BLaER1 (cell line): Measurements from ENCODE around the gene TTLL12.
A peak's percentile ranks its signal among the peaks of the same experiment; 100 is the strongest.

Source experiments
- H3K27ac ChIP-seq: shearing (Covaris generic); formaldehyde crosslinking; 2 replicates; pipeline ENCODE4 v1.8.1; 2022
- H3K27me3 ChIP-seq: shearing (Covaris generic); formaldehyde crosslinking; 2 replicates; pipeline ENCODE4 v1.8.1; 2022
- H3K36me3 ChIP-seq: shearing (Covaris generic); formaldehyde crosslinking; 2 replicates; pipeline ENCODE4 v1.8.1; 2022
- H3K4me1 ChIP-seq: shearing (Covaris generic); formaldehyde crosslinking; 2 replicates; pipeline ENCODE4 v1.8.1; 2022
- H3K4me2 ChIP-seq: shearing (Covaris generic); formaldehyde crosslinking; 2 replicates; pipeline ENCODE4 v1.8.1; 2022
- H3K4me3 ChIP-seq: shearing (Covaris generic); formaldehyde crosslinking; 2 replicates; pipeline ENCODE4 v1.8.1; 2022
- H3K9ac ChIP-seq: shearing (Covaris generic); formaldehyde crosslinking; 2 replicates; pipeline ENCODE4 v1.8.1; 2022
- H3K9me3 ChIP-seq: shearing (Covaris generic); formaldehyde crosslinking; 2 replicates; pipeline ENCODE4 v1.8.1; 2022
- H4K20me1 ChIP-seq: shearing (Covaris generic); formaldehyde crosslinking; 2 replicates; pipeline ENCODE4 v1.8.1; 2022
- Cebpa-rat ChIP-seq: shearing (Covaris generic); IDR thresholded peaks from 2 replicates; pipeline ENCODE4 v1.8.1; 2022

TTLL12 gene

GRCh38 chr22:43177479-43177878, 9.5 kb downstream of the TTLL12 start:
- Histone ChIP-seq H3K9ac (no peak overlapping the region), H3K4me1 (peaks cover 8% of the 10 kb centered on the region), H3K27ac (no peak overlapping the region), H3K4me2 (no peak overlapping the region), H3K9me3 (no peaks in the 10 kb centered on the region), H3K4me3 (no peak overlapping the region), H3K36me3 (peaks cover 97% of the 10 kb centered on the region), H4K20me1 (peaks cover 28% of the 10 kb centered on the region), H3K27me3 (no peaks in the 10 kb centered on the region)
- no peak for TF ChIP-seq Cebpa-rat

- Histone ChIP-seq H3K4me1 (peaks cover 21% of the 10 kb centered on the region), H4K20me1 (peaks cover 22% of the 10 kb centered on the region)
Measured at GRCh38 chr22:43176090-43176489, 10.8 kb downstream of the TTLL12 start.

GRCh38 chr22:43174941-43175531, 11.9 kb downstream of the TTLL12 start:
- Histone ChIP-seq H3K9ac (no peak overlapping the region), H3K27me3 (no peaks in the 10 kb centered on the region), H3K4me2 (no peak overlapping the region), H3K4me3 (no peak overlapping the region), H3K9me3 (no peaks in the 10 kb centered on the region), H3K27ac (no peak overlapping the region), H3K4me1 (peaks cover 29% of the 10 kb centered on the region), H4K20me1 (peaks cover 15% of the 10 kb centered on the region; the same call in 1 of the 2 replicates), H3K36me3 (peaks cover 97% of the 10 kb centered on the region)
- TF ChIP-seq Cebpa-rat, result no peak

More at GRCh38 chr22:43176090-43176489, 10.8 kb downstream of the TTLL12 start:
- peak overlapping the region; percentile 28; the same call in 1 of the 2 replicates for H3K4me2 ChIP-seq
- TF ChIP-seq Cebpa-rat, result no peak
- H3K9me3 ChIP-seq, result no peaks in the 10 kb centered on the region
- H3K4me3 ChIP-seq, result no peak overlapping the region
- H3K9ac ChIP-seq, result no peak overlapping the region
- peaks cover 97% of the 10 kb centered on the region for H3K36me3 ChIP-seq
- no peak overlapping the region for H3K27ac ChIP-seq
- no peaks in the 10 kb centered on the region for H3K27me3 ChIP-seq

- Histone ChIP-seq H3K4me1 (peaks cover 35% of the 10 kb centered on the region), H4K20me1 (peaks cover 9% of the 10 kb centered on the region; the same call in 1 of the 2 replicates), H3K9me3 (no peaks in the 10 kb centered on the region), H3K4me2 (no peak overlapping the region), H3K27me3 (no peaks in the 10 kb centered on the region), H3K36me3 (peaks cover 97% of the 10 kb centered on the region), H3K27ac (no peak overlapping the region), H3K4me3 (no peak overlapping the region), H3K9ac (no peak overlapping the region)
- no peak for TF ChIP-seq Cebpa-rat
Measured at GRCh38 chr22:43173976-43174720, 12.8 kb downstream of the TTLL12 start.

- Histone ChIP-seq H3K27ac (no peak overlapping the region), H3K9ac (no peak overlapping the region), H3K4me2 (no peak overlapping the region), H3K4me3 (no peak overlapping the region), H3K27me3 (no peaks in the 10 kb centered on the region), H3K4me1 (peaks cover 41% of the 10 kb centered on the region), H3K9me3 (no peaks in the 10 kb centered on the region), H3K36me3 (peaks cover 97% of the 10 kb centered on the region), H4K20me1 (peaks cover 9% of the 10 kb centered on the region; the same call in 1 of the 2 replicates)
- no peak for TF ChIP-seq Cebpa-rat
Measured at GRCh38 chr22:43173566-43173965, 13.4 kb downstream of the TTLL12 start.

- no peaks in the 10 kb centered on the region for H3K9me3 ChIP-seq
- 0 out of 2 replicates have a peak overlapping the region, but pooled peaks have one; percentile 10 for H3K9ac ChIP-seq
- H3K27me3 ChIP-seq, result no peaks in the 10 kb centered on the region
- TF ChIP-seq Cebpa-rat, result no peak
- H3K27ac ChIP-seq, result no peak overlapping the region
- H3K36me3 ChIP-seq, result peaks cover 100% of the 10 kb centered on the region
- H3K4me3 ChIP-seq, result no peak overlapping the region
- H4K20me1 ChIP-seq, result peaks cover 9% of the 10 kb centered on the region; the same call in 1 of the 2 replicates
- peaks cover 44% of the 10 kb centered on the region for H3K4me1 ChIP-seq
- no peak overlapping the region for H3K4me2 ChIP-seq
Measured at GRCh38 chr22:43172191-43172590, 14.7 kb downstream of the TTLL12 start.

- Histone ChIP-seq H3K9ac (0 out of 2 replicates have a peak overlapping the region, but pooled peaks have one; percentile 10), H3K27me3 (no peaks in the 10 kb centered on the region), H3K9me3 (no peaks in the 10 kb centered on the region), H4K20me1 (peaks cover 9% of the 10 kb centered on the region; the same call in 1 of the 2 replicates), H3K4me1 (peaks cover 47% of the 10 kb centered on the region), H3K36me3 (peaks cover 100% of the 10 kb centered on the region), H3K4me2 (peak overlapping the region; percentile 44), H3K27ac (0 out of 2 replicates have a peak overlapping the region, but pooled peaks have one; percentile 11), H3K4me3 (no peak overlapping the region)
- no peak for TF ChIP-seq Cebpa-rat
Measured at GRCh38 chr22:43171607-43172006, 15.3 kb downstream of the TTLL12 start.

- H3K9ac ChIP-seq, result no peak overlapping the region
- peaks cover 9% of the 10 kb centered on the region; the same call in 1 of the 2 replicates for H4K20me1 ChIP-seq
- no peak for TF ChIP-seq Cebpa-rat
- H3K4me1 ChIP-seq, result peaks cover 47% of the 10 kb centered on the region
- no peaks in the 10 kb centered on the region for H3K9me3 ChIP-seq
- H3K36me3 ChIP-seq, result peaks cover 100% of the 10 kb centered on the region
- peak overlapping the region; percentile 44 for H3K4me2 ChIP-seq
- 0 out of 2 replicates have a peak overlapping the region, but pooled peaks have one; percentile 11 for H3K27ac ChIP-seq
- H3K27me3 ChIP-seq, result no peaks in the 10 kb centered on the region
- H3K4me3 ChIP-seq, result no peak overlapping the region
Measured at GRCh38 chr22:43171019-43171491, 15.9 kb downstream of the TTLL12 start.

- Histone ChIP-seq H4K20me1 (peaks cover 13% of the 10 kb centered on the region), H3K4me1 (peaks cover 53% of the 10 kb centered on the region), H3K9me3 (no peaks in the 10 kb centered on the region), H3K9ac (no peak overlapping the region), H3K27ac (no peak overlapping the region), H3K4me3 (no peak overlapping the region), H3K36me3 (peaks cover 91% of the 10 kb centered on the region), H3K4me2 (no peak overlapping the region), H3K27me3 (no peaks in the 10 kb centered on the region)
- no peak for TF ChIP-seq Cebpa-rat
Measured at GRCh38 chr22:43170131-43170480, 16.8 kb downstream of the TTLL12 start.
